Hippocampal formation (tissue), 2 donors: ENCODE results near the gene BMP8B.

ENCODE experiments used
- DNase-seq, 2 donors: peaks; one replicate each; lab custom pipeline; 2025; lab: John Stamatoyannopoulos, UW

BMP8B gene

GRCh38 chr1:39759436-39759726 is 29.3 kb downstream of the BMP8B start:
- no peak for DNase-seq

GRCh38 chr1:39758556-39759435 is 29.9 kb downstream of the BMP8B start:
- no peak for DNase-seq

- DNase-seq: no peak
Measured at GRCh38 chr1:39757501-39757900, 31.2 kb downstream of the BMP8B start.

- no peak for DNase-seq
Measured at GRCh38 chr1:39755965-39756659, 32.6 kb downstream of the BMP8B start.

- DNase-seq: no peak
Measured at GRCh38 chr1:39754906-39755504, 33.7 kb downstream of the BMP8B start.

- DNase-seq: peak in 1 of 2 donors; percentile 27
Measured at GRCh38 chr1:39754026-39754570, 34.6 kb downstream of the BMP8B start.

GRCh38 chr1:39753132-39754025 is 35.3 kb downstream of the BMP8B start:
- DNase-seq: no peak

- no peak for DNase-seq
Measured at GRCh38 chr1:39752703-39753102, 36.0 kb downstream of the BMP8B start.

- no peak for DNase-seq
Measured at GRCh38 chr1:39751595-39751994, 37.1 kb downstream of the BMP8B start.

GRCh38 chr1:39745016-39745670 is 43.5 kb downstream of the BMP8B start:
- no peak for DNase-seq

GRCh38 chr1:39738622-39739366 is 49.9 kb downstream of the BMP8B start, which contains the start of gene PPIE:
Gene PPIE, plus strand, starts transcription at chr1:39738882. Its CDS starts 19 bp downstream, at chr1:39738901.
- peak; percentile 79 to 86 for DNase-seq

GRCh38 chr1:39737546-39738169 is 51.0 kb downstream of the BMP8B start:
- DNase-seq: no peak

GRCh38 chr1:39735731-39736130 is 52.9 kb downstream of the BMP8B start:
- no peak for DNase-seq

GRCh38 chr1:39733161-39733560 is 55.5 kb downstream of the BMP8B start:
- DNase-seq: peak in 1 of 2 donors; percentile 33

- DNase-seq: no peak
Measured at GRCh38 chr1:39732730-39733129, 55.9 kb downstream of the BMP8B start.

- DNase-seq: no peak
Measured at GRCh38 chr1:39729842-39730241, 58.8 kb downstream of the BMP8B start.

GRCh38 chr1:39729030-39729429 is 59.6 kb downstream of the BMP8B start:
- DNase-seq: no peak

- DNase-seq: no peak
Measured at GRCh38 chr1:39727932-39728317, 60.7 kb downstream of the BMP8B start.

GRCh38 chr1:39727221-39727931 is 61.3 kb downstream of the BMP8B start:
- DNase-seq: no peak
